GM20000 (cell line): ENCODE data around the gene KCNK4.

Source experiments
- DNase-seq: peaks from one replicate; pipeline ENCODE4 v3.0.0; 2012; ENCODE audit warnings: low spot score
- TF ChIP-seq, protein P1 (sequence below): IDR thresholded peaks from 2 replicates; pipeline ENCODE4 v1.5.1; 2012; ENCODE audit warnings: mild to moderate bottlenecking, control low read depth; ENCODE audit errors: extremely low read depth, missing control alignments

Gene KCNK4

DNA sequence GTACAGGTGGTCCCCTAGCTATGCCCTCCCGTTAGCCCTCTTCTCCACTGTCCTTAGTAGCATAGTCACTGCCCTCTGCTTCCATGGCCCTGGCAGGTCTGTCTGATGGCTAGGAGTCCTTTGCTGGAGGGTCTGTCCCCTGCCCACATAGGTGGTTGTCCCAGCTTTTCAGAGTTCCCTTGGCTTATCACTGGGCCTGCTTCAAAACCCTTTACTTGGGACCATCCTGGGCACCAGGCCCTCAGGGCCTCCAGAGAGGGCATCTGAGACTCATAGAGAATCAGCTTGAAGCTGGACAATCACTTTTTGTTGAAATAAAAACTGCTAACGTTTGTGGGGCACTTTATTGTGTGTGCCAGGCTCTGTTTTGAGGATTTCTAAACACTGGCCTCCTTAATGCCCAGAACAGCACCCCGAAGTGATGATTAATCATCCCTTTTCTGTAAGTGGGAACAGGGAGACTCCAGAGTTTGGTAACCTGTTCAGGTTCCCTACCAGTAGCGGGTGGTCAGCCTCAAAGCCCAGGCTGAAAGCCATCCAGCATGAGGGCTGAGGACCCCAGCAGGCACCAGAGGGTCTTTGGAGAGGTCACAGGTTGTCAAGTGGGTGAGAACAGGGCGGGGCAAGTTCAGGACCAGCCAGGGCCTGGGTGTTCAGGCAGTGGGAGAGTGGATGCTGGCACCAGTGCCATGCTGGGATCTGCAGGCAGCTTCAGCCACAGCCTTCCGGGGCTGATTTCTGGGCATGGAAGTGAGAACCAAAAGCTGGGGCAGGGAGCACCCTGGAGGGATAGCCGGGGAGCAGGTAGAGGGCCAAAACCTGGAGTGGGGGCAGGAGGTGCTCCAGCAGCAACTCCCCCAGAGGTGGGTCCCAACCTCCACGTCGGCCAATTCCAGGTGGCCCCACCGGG is 495 bp upstream of the KCNK4 start:
- TF ChIP-seq, protein P1, sequence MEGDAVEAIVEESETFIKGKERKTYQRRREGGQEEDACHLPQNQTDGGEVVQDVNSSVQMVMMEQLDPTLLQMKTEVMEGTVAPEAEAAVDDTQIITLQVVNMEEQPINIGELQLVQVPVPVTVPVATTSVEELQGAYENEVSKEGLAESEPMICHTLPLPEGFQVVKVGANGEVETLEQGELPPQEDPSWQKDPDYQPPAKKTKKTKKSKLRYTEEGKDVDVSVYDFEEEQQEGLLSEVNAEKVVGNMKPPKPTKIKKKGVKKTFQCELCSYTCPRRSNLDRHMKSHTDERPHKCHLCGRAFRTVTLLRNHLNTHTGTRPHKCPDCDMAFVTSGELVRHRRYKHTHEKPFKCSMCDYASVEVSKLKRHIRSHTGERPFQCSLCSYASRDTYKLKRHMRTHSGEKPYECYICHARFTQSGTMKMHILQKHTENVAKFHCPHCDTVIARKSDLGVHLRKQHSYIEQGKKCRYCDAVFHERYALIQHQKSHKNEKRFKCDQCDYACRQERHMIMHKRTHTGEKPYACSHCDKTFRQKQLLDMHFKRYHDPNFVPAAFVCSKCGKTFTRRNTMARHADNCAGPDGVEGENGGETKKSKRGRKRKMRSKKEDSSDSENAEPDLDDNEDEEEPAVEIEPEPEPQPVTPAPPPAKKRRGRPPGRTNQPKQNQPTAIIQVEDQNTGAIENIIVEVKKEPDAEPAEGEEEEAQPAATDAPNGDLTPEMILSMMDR, result no peak
- DNase-seq, result no peak

DNA sequence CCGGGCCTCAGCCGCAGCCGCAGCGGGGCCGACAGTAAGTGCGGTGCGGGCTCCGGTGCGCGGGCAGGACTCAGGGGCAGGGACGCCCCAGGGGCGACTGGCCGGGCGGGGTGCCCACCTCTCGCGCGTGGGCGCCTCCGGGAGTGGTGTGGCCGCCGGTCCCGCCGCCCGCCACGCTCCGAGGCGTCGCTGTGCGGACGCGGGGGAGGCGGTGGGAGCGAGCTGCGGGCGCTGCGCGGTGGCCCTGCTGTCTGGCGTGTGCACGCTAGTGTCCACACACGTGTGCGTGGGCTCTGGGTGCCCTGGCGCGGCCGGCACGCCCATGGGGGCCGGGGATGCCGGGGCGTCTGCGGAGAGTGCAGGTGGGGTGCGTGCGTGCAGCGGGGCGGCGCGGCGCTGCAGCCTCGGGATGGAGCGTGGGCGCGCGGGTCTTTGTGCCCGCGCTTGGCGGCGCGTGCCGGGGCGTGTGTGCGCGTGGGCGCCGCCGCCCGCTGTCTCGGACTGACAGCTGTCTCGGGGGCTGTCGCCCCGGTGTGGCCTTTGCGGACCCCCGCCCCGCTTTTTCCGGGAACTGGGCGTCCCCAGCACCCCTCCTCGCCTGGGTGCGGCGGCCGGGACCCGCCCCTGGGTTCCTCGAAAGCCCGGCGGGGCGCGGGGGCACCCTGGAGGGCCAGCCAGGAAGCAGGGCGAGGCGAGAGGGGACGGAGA is 804 bp downstream of the KCNK4 start:
- TF ChIP-seq, protein P1, result no peak
- DNase-seq, result no peak

DNA sequence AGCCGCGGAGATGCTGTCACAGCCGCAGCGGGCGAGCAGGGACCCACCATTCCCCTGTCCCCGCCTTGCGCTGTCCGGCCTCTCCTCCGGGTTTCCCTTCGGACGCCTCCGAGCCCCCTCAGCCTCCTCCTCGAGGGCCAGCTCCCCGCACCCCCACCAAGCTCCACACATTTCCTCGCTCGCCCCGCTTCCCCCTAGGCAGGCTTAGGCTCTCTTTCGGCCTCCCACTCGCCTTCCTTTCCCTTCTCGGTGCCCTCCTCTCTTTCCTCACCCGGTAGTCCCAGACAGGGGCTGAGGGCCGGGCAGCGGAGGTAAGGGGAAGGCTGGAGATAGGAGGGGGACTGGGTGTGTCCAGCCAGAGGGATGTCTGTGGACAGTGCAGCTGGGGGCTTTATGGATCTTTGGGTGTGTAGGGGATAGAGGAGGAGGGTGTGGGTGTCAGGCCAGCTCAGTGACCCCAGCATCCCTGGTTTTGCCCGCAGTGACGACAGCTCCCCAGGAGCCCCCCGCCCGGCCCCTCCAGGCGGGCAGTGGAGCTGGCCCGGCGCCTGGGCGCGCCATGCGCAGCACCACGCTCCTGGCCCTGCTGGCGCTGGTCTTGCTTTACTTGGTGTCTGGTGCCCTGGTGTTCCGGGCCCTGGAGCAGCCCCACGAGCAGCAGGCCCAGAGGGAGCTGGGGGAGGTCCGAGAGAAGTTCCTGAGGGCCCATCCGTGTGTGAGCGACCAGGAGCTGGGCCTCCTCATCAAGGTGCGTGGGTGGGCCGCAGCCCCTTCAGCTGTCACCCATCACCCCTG is 1.6 kb downstream of the KCNK4 start:
- TF ChIP-seq, protein P1, result no peak
- peak; percentile 51 for DNase-seq

DNA sequence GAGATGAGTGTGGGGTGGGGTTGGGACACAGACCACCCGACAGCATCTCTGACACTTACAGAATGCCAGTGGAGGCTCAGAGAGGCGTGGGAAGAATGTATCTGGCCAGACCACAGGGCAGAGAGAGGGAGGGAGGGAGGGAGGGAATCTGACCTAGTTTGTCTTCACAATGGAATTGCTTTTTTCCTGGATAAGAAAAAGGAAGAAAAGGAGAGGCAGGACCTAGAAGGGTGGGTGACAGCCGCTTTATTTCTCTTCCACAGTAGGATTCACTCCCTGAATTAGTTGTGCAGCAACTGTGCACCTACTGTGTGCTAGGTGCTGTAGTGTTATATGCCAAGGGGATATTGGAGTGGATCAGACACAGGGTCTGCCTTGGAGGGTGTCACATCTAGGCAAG is 3.7 kb downstream of the KCNK4 start:
- TF ChIP-seq, protein P1, result no peak
- no peak for DNase-seq

DNA sequence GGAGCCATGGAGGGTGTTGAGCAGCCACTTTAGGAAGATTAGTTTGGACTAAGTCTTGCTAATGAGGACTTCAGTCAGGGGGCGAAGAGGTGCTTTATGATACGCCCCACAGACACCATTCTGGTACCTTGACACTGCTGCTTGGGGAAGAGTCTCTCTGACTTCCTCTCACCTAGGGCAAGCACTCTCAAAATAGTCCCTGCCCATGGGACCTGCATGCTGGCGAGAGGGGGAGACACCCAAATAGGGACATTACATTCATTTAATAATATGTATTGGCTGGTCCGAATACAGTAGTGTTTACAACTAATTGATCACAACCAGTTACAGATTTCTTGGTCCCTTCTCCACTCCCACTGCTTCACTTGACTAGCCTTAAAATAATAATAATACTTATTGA is 4.7 kb downstream of the KCNK4 start:
- DNase-seq, result no peak
- TF ChIP-seq, protein P1, result no peak

DNA sequence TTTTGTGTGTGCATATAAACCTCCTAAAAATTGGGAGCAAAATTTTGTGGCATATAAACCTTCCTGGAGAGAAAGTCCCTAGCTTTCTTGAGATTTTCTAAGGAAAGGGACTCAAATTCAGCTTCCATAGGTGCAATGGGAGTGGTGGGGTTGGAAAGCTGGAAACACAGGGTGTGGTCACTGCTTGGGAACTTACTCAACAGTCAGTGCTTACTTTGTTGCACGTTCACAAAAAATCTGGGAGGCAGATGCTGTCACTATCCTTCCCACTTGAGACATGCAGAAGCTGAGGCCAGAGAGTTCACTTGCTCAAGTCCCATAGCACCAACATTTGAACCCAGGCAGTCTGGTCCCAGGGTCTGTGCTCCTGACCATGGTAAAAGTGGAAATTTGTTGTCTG is 5.1 kb downstream of the KCNK4 start:
- TF ChIP-seq, protein P1, result no peak
- DNase-seq, result no peak
